ENCODE measurements around the gene GPALPP1.
"Not testable (repeated sequence)": the region's sequence is repeated elsewhere in the genome, so short reads cannot be mapped to it uniquely, and the experiment has no call there.

Gene GPALPP1

DNA sequence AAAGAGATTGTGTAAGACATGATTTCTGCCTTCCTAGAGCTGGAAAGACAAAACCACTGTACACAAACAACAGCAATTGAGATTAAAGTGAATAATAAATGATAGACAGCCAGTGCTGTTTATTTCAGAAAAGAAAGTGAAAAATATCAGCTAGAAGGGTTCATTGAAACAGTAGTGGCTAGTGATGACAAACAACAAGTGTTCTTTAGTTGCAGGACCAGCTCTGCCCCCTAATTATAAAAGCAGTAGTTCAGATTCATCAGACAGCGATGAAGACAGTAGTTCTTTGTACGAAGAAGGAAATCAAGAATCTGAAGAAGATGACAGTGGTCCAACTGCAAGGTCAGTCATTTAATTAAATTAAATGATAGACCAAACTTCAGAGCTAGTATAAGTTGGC, 14.8 kb downstream of the GPALPP1 start:
- DNase-seq (ENCODE audit: low read depth in 3 of 3, low spot score in 1 of 3), result no peak

GRCh38 chr13:45007225-45007624, 17.9 kb downstream of the GPALPP1 start:
- no peak for DNase-seq (ENCODE audit: low read depth in 3 of 3, low spot score in 1 of 3)

- DNase-seq (ENCODE audit: low read depth in 3 of 3, low spot score in 1 of 3), result no peak
Measured at GRCh38 chr13:45007823-45008222, 18.5 kb downstream of the GPALPP1 start.

GRCh38 chr13:45011198-45011597, 21.9 kb downstream of the GPALPP1 start:
- DNase-seq (ENCODE audit: low read depth in 3 of 3, low spot score in 1 of 3), result no peak

DNA sequence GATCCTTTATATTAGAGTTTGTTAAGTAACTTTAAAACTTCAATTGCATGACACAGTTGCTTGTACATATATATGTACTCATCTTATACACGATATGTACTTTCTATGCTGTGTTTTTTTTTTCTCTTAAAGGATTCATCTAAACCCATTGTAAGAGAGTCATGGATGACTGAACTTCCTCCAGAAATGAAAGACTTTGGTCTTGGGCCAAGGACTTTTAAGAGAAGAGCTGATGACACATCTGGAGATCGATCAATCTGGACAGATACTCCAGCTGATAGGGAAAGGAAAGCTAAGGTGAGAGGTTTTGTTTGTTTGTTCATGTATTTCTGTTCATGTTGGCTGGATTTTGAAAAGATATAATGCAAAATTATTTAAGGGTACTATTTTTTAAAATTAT, 26.0 kb downstream of the GPALPP1 start:
- DNase-seq (ENCODE audit: low read depth in 3 of 3, low spot score in 1 of 3), result no peak

DNA sequence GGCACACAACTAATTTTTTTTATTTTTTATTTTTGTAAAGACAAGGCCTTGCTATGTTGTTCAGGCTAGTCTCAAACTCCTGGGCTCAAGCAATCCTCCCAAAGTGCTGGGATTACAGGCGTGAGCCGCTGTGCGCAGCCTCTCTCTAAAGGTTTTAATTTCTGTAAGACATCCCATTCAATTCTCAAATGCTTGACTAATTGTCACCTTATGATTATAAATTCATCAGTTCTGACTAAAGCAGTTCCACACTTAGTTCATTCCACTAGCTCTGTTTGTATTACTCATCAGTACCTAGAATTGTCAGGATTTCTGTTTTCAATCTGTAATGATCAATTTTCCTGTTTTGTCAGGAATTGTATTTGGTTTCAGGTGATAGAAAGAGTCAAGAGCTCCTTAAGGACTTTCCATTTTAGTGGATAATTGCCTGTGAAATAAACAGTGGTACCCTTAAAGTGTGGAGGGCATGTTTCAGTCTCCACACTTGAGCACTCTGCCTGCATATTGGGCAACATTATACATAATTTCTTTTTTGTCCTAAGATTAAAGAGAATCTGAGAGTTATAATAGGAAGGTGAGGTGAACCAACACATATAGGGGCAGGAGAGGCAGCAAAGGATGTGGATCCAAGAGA, 27.6 kb downstream of the GPALPP1 start:
- no peak for DNase-seq (ENCODE audit: low read depth in 3 of 3, low spot score in 1 of 3)

DNA sequence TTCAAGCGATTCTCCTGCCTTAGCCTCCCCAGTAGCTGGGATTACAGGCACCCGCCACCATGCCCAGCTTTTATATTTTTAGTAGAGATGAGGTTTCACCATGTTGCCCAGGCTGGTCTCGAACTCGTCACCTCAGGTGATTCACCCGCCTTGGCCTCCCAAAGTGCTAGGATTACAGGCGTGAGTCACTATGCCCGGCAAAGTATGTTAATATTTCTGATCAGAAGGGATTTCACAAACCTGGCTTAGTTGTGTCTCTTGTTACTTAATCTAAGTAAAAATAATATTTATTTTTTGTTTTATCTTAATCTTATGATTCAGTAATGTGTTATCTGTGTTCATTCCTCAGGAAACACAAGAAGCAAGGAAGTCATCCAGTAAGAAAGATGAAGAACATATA, 30.6 kb downstream of the GPALPP1 start:
- DNase-seq (ENCODE audit: low read depth in 3 of 3, low spot score in 1 of 3), result not testable (repeated sequence)

GRCh38 chr13:45021250-45021649, 31.9 kb downstream of the GPALPP1 start:
- no peak for DNase-seq (ENCODE audit: low read depth in 3 of 3, low spot score in 1 of 3)

DNA sequence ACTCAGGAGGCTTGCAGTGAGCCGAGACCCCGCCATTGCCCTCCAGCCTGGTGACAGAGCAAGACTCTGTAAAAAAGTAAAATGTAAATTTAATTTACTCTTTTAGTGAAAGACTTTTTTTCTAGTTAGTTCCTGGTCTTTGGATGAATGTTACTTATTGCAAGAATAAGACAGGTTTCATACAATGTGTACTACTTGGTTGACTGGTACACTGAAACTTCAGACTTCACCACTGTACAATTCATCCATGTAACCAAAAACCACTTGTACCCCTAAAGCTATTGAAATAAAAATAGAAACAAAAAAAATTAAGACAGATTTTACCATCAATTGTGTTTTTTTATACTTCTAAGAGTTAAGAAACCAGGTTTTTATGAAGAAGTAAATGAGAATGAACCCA, 35.5 kb downstream of the GPALPP1 start:
- no peak for DNase-seq (ENCODE audit: low read depth in 3 of 3, low spot score in 1 of 3)

DNA sequence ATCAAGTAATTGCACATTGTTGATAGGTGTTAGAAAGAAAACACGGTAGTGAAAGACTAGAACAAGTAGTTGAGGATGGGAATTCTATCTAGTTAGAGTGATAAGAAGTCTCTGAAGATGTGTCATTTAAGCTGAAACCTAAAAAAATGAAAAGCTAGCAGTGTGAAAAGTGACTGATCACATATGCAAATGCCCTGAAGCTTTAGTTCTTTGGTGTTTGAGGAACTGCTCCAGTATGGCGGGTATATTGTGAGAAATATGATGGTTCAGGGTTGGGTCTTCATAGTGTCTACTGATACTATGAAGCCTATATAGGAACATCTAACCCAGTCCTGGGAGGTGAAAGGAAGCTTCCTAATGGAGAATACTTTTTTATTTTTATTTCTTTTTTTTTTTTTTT, 45.0 kb downstream of the GPALPP1 start:
- no peak for DNase-seq (ENCODE audit: low read depth in 3 of 3, low spot score in 1 of 3)

DNA sequence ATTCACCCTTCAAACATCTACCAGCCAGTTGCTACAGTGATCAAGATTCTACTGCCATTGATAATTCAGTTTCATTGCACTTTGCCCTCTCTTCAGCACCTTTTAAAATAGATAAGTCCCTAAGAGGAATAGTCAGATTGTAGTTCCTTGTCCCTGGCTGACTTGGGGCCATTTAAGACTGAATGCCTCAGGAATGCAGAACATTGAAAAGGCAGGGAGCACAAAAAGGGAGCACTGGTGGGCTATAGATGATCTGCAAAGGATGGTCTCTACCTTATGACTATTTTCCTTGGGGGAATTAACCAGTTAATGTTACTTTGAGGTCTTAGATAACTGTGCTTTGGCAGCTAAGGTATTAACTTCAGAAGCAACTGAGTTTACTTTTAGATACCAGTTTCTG, 46.9 kb downstream of the GPALPP1 start:
- no peak for DNase-seq (ENCODE audit: low read depth in 3 of 3, low spot score in 1 of 3)

GRCh38 chr13:45040173-45040572, 50.8 kb downstream of the GPALPP1 start:
- DNase-seq (ENCODE audit: low read depth in 3 of 3, low spot score in 1 of 3), result no peak

DNA sequence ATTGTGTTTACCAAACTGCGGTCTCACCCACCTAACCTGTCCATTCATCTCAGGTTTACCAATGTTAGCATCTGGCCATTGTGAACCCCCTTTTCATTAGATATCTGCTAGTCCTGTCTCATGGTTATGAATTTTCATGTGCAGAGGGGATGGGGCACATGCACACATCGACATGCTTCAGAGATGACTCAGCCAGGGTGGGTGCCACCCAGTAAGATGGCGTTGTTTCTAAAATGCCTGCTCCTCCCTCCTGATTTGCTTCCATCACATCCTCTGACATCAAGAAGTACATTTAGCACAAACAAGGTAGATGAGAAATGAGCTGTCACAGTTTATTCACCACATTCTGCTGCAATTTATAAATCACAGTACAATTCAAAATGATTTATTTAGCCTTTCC, 51.3 kb downstream of the GPALPP1 start:
- DNase-seq (ENCODE audit: low read depth in 3 of 3, low spot score in 1 of 3), result no peak

DNA sequence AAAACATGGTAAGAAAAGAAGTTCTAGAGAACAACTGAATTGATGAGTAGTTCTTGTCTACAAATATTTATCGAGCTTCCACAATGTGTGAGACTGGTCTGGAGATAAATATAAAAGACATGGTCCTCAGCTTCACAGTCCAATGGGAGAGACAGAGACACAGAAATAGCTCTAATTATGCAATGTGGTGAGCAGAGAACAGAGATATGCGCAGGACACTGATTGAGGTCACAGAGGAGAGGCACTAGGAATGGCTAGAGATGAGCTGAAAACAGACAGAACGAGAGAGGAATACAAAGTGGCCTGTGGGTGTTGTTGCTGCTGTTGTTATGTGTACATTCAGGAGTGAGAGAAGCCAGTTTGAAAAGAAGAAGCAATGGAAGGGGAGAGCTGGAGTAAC, 53.2 kb downstream of the GPALPP1 start:
- DNase-seq (ENCODE audit: low read depth in 3 of 3, low spot score in 1 of 3), result no peak

- no peak for DNase-seq (ENCODE audit: low read depth in 3 of 3, low spot score in 1 of 3)
Measured at GRCh38 chr13:45046445-45046844, 57.1 kb downstream of the GPALPP1 start.

- DNase-seq (ENCODE audit: low read depth in 3 of 3, low spot score in 1 of 3), result peak; percentile 45 to 61 (median 58)
Measured at GRCh38 chr13:45047394-45048310, 58.3 kb downstream of the GPALPP1 start.

DNA sequence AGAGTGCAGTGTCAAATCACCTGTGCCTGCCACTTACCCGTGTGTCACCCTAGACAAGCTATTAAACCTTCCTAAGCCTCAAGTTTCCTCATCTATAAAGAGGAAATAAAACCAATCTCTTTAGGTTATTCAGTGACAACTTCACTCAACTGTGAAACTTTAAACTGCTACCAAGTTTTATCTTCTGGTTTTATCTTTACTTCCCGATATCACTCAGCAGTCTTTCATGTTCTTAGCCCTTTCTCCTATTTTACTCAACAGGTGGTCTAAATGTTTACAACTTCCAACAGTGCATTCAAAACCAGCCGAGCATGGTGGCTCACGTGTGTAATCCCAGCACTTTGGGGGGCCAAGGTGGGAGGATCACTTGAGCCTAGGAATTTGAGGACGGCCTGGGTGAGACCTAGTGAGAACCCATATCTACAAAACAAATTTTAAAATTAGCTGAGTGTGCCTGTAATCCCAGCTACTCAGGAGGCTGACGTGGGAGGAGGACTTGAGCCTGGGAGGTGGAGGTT, 59.6 kb downstream of the GPALPP1 start:
- no peak for DNase-seq (ENCODE audit: low read depth in 3 of 3, low spot score in 1 of 3)

DNA sequence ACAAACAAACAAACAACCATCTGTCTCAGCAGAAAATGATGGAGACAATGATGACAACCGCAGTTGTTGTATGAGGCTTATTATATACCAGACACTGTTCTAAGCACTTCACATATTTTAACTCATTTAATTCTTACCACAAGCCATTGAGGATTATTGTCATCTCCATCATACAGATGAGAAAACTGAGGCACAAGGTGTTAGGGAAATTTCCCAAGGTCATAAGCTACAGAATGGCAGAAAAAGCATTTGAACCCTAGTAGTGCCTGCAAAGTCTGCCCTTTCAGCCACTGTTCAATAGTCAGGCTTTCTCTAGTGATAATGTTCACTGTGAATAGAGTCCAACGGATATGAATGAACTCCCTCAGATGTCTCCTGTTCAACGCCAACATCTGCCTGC, 60.1 kb downstream of the GPALPP1 start:
- no peak for DNase-seq (ENCODE audit: low read depth in 3 of 3, low spot score in 1 of 3)

- no peak for DNase-seq (ENCODE audit: low read depth in 3 of 3, low spot score in 1 of 3)
Measured at GRCh38 chr13:45051315-45051714, 62.0 kb downstream of the GPALPP1 start.

GRCh38 chr13:45055198-45055901, 66.0 kb downstream of the GPALPP1 start:
- no peak for DNase-seq (ENCODE audit: low read depth in 3 of 3, low spot score in 1 of 3)

GRCh38 chr13:45055902-45056648, 66.7 kb downstream of the GPALPP1 start:
- DNase-seq (ENCODE audit: low read depth in 3 of 3, low spot score in 1 of 3), result no peak
